Breast epithelium (tissue), 3 donors: ENCODE measurements around the gene SH3TC1.

Experiments
- POLR2A ChIP-seq: fragments of 450-650 bp; IDR thresholded peaks from one replicate; pipeline ENCODE4 v1.6.1; 2016; ENCODE audit warnings: antibody characterized with exemption, mild to moderate bottlenecking, moderate library complexity
- TF ChIP-seq, protein P1 (sequence below), 3 donors: fragments of 450-650 bp; IDR thresholded peaks; one replicate each; pipeline ENCODE4 v1.5.1; 2016 to 2017; ENCODE audit warnings: antibody characterized with exemption in 3 of 3, mild to moderate bottlenecking in 3 of 3, moderate library complexity in 3 of 3

DNA sequence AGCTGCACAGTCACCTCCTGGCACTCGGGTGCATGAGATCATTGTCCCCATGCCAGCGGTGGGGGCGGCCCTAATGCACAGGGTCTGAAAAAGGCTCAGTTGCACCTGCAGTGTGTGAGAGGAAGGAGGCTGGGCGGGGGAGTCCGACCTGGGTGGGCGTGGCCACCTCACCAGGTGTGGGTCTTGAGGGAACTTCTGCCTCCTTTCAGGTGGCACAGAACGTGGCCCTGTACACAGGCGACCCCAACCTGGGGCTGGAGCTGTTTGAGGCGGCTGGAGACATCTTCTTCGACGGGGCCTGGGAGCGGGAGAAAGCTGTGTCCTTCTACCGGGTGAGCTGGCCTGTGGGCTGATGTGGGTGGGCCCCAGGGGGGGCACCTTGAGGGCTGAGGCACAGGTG, 36.1 kb downstream of the SH3TC1 start:
- TF ChIP-seq, protein P1, sequence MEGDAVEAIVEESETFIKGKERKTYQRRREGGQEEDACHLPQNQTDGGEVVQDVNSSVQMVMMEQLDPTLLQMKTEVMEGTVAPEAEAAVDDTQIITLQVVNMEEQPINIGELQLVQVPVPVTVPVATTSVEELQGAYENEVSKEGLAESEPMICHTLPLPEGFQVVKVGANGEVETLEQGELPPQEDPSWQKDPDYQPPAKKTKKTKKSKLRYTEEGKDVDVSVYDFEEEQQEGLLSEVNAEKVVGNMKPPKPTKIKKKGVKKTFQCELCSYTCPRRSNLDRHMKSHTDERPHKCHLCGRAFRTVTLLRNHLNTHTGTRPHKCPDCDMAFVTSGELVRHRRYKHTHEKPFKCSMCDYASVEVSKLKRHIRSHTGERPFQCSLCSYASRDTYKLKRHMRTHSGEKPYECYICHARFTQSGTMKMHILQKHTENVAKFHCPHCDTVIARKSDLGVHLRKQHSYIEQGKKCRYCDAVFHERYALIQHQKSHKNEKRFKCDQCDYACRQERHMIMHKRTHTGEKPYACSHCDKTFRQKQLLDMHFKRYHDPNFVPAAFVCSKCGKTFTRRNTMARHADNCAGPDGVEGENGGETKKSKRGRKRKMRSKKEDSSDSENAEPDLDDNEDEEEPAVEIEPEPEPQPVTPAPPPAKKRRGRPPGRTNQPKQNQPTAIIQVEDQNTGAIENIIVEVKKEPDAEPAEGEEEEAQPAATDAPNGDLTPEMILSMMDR (IDR thresholded peaks at IDR 0.05) = no peak
- no peak for TF ChIP-seq POLR2A
